ENCODE results near the gene RARRES2. TPM values are rescaled to one million over a fixed set of nuclear protein-coding genes. Genes with fewer than 3 reads are reported as not detected.
A peak's percentile ranks its signal among the peaks of the same experiment; 100 is the strongest.

Gene RARRES2
- total RNA-seq, 3 donors from 2014 or later (not counting 1 experiment from before 2014, with no cell fraction given): not detected

- Mint-ChIP-seq H3K4me1 (peaks cover 30 to 34% of the 10 kb centered on the region in 2 donors), H3K4me3 (peak overlapping the region; percentile 96), H3K27me3 (ENCODE audit: low read depth in 2 of 2) (no peaks in the 10 kb centered on the region), H3K27ac (peak overlapping the region; percentile 84 to 94), H3K9me3 (no peaks in the 10 kb centered on the region), H3K36me3 (no peaks in the 10 kb centered on the region)
- 96% methylated on average over 12 of the region's 12 CpGs for WGBS (ENCODE audit: insufficient coverage)
- H3K4me3 ChIP-seq (ENCODE audit: low read length): no peak overlapping the region
- peaks cover 31% of the 10 kb centered on the region for H3K36me3 ChIP-seq (ENCODE audit: control insufficient read depth, insufficient read depth, low read length)
- TF ChIP-seq, protein P1, sequence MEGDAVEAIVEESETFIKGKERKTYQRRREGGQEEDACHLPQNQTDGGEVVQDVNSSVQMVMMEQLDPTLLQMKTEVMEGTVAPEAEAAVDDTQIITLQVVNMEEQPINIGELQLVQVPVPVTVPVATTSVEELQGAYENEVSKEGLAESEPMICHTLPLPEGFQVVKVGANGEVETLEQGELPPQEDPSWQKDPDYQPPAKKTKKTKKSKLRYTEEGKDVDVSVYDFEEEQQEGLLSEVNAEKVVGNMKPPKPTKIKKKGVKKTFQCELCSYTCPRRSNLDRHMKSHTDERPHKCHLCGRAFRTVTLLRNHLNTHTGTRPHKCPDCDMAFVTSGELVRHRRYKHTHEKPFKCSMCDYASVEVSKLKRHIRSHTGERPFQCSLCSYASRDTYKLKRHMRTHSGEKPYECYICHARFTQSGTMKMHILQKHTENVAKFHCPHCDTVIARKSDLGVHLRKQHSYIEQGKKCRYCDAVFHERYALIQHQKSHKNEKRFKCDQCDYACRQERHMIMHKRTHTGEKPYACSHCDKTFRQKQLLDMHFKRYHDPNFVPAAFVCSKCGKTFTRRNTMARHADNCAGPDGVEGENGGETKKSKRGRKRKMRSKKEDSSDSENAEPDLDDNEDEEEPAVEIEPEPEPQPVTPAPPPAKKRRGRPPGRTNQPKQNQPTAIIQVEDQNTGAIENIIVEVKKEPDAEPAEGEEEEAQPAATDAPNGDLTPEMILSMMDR (IDR thresholded peaks at IDR 0.05): no peak
- ATAC-seq (no peak), DNase-seq (peak in 1 of 2 donors; percentile 28)
- no peak overlapping the region for H3K27ac ChIP-seq (ENCODE audit: low read length)
- intact Hi-C loops (cut with micrococcal nuclease): no loop called here
- H3K4me1 ChIP-seq (ENCODE audit: control insufficient read depth, insufficient read depth, low read length): peaks cover 25% of the 10 kb centered on the region
- no peaks in the 10 kb centered on the region for H3K27me3 ChIP-seq (ENCODE audit: control insufficient read depth, insufficient read depth, low read length)
- H3K9me3 ChIP-seq (ENCODE audit: control insufficient read depth, insufficient read depth, low read length): no peaks in the 10 kb centered on the region
These were observed 17.0 kb downstream of the RARRES2 start for GRCh38 chr7:150324373-150324961.

- H3K4me1 Mint-ChIP-seq: peaks cover 30 to 34% of the 10 kb centered on the region in 2 donors
- H3K27ac Mint-ChIP-seq: peak overlapping the region; percentile 84 to 94
- peak overlapping the region; percentile 96 for H3K4me3 Mint-ChIP-seq
- Histone ChIP-seq H3K4me1 (ENCODE audit: control insufficient read depth, insufficient read depth, low read length) (peaks cover 25% of the 10 kb centered on the region), H3K36me3 (ENCODE audit: control insufficient read depth, insufficient read depth, low read length) (peaks cover 25% of the 10 kb centered on the region), H3K27me3 (ENCODE audit: control insufficient read depth, insufficient read depth, low read length) (no peaks in the 10 kb centered on the region), H3K9me3 (ENCODE audit: control insufficient read depth, insufficient read depth, low read length) (no peaks in the 10 kb centered on the region), H3K4me3 (ENCODE audit: low read length) (peak overlapping the region; percentile 88), H3K27ac (ENCODE audit: low read length) (peak overlapping the region; percentile 94)
- intact Hi-C loops (cut with micrococcal nuclease): no loop called here
- DNase-seq: no peak
- peak; percentile 39 to 47 (median 46) for ATAC-seq
- WGBS (ENCODE audit: insufficient coverage): 8% methylated on average over 14 of the region's 16 CpGs
- TF ChIP-seq, protein P1 (IDR thresholded peaks at IDR 0.05): no peak
- no peaks in the 10 kb centered on the region for H3K36me3 Mint-ChIP-seq
- no peaks in the 10 kb centered on the region for H3K27me3 Mint-ChIP-seq (ENCODE audit: low read depth in 2 of 2)
- H3K9me3 Mint-ChIP-seq: no peaks in the 10 kb centered on the region
These were observed 17.6 kb downstream of the RARRES2 start for GRCh38 chr7:150323682-150324372.

GRCh38 chr7:150322833-150323681, 18.4 kb downstream of the RARRES2 start, which contains the start of the genes ACTR3C and LRRC61:
Gene ACTR3C (minus strand): TSS chr7:150323545. CDS start chr7:150295296, 28,249 bp downstream.
Gene LRRC61 (plus strand): TSS chr7:150323355. CDS start chr7:150336862, 13,507 bp downstream.
- Mint-ChIP-seq H3K27me3 (ENCODE audit: low read depth in 2 of 2) (no peaks in the 10 kb centered on the region), H3K36me3 (peaks cover under 1% of the 10 kb centered on the region), H3K9me3 (no peaks in the 10 kb centered on the region), H3K27ac (peak within 1 kb of the TSS; percentile 93 to 94), H3K4me1 (peaks cover 30 to 34% of the 10 kb centered on the region in 2 donors), H3K4me3 (peak within 1 kb of the TSS; percentile 96)
- Histone ChIP-seq H3K36me3 (ENCODE audit: control insufficient read depth, insufficient read depth, low read length) (peaks cover 17% of the 10 kb centered on the region), H3K4me3 (ENCODE audit: low read length) (peak within 1 kb of the TSS; percentile 88), H3K27me3 (ENCODE audit: control insufficient read depth, insufficient read depth, low read length) (no peaks in the 10 kb centered on the region), H3K9me3 (ENCODE audit: control insufficient read depth, insufficient read depth, low read length) (no peaks in the 10 kb centered on the region), H3K4me1 (ENCODE audit: control insufficient read depth, insufficient read depth, low read length) (peaks cover 25% of the 10 kb centered on the region), H3K27ac (ENCODE audit: low read length) (peak within 1 kb of the TSS; percentile 94)
- TF ChIP-seq, protein P1 (IDR thresholded peaks at IDR 0.05): peak; percentile 19
- 4% methylated on average over 82 of the region's 82 CpGs for WGBS (ENCODE audit: insufficient coverage)
- ATAC-seq (peak; percentile 68 to 69 (median 69)), DNase-seq (peak; percentile 44 to 79)
- intact Hi-C loops (cut with micrococcal nuclease): no loop called here

All from natural killer cell (primary cell).